Activated CD4-positive, alpha-beta T cell treated with anti-CD3 and anti-CD28 coated beads, Interleukin-2, amount 50 U/mL, for 16 hours (primary cell): ENCODE results near the gene IFI27L2.

Experiments used
- DNase-seq: peaks from one replicate; pipeline ENCODE4 v3.0.0-alpha.2; 2020

IFI27L2 gene

GRCh38 chr14:94145902-94146527 lies 16.6 kb upstream of the IFI27L2 start:
- no peak for DNase-seq

- DNase-seq = no peak
Measured at GRCh38 chr14:94144765-94145164, 15.4 kb upstream of the IFI27L2 start.

GRCh38 chr14:94143711-94144110 lies 14.3 kb upstream of the IFI27L2 start:
- DNase-seq = no peak

- DNase-seq = no peak
Measured at GRCh38 chr14:94143239-94143638, 13.8 kb upstream of the IFI27L2 start.

- DNase-seq = no peak
Measured at GRCh38 chr14:94142836-94143235, 13.4 kb upstream of the IFI27L2 start.

GRCh38 chr14:94142247-94142646 lies 12.8 kb upstream of the IFI27L2 start:
- DNase-seq = no peak

GRCh38 chr14:94139421-94139820 lies 10.0 kb upstream of the IFI27L2 start:
- DNase-seq = no peak

- no peak for DNase-seq
Measured at GRCh38 chr14:94139006-94139405, 9.6 kb upstream of the IFI27L2 start.

GRCh38 chr14:94138251-94138650 lies 8.8 kb upstream of the IFI27L2 start:
- DNase-seq = no peak

GRCh38 chr14:94136575-94137331 lies 7.3 kb upstream of the IFI27L2 start:
- peak; percentile 88 for DNase-seq

GRCh38 chr14:94135476-94135875 lies 6.1 kb upstream of the IFI27L2 start:
- DNase-seq = no peak

- DNase-seq = peak; percentile 79
Measured at GRCh38 chr14:94132285-94132887, 3.0 kb upstream of the IFI27L2 start.

- DNase-seq = peak; percentile 28
Measured at GRCh38 chr14:94129758-94130414, 482 bp upstream of the IFI27L2 start.

GRCh38 chr14:94128216-94128839 lies 1.1 kb downstream of the IFI27L2 start:
- no peak for DNase-seq

GRCh38 chr14:94127330-94127729 lies 2.1 kb downstream of the IFI27L2 start:
- no peak for DNase-seq

GRCh38 chr14:94126800-94127199 lies 2.6 kb downstream of the IFI27L2 start:
- no peak for DNase-seq

- no peak for DNase-seq
Measured at GRCh38 chr14:94126419-94126677, 3.1 kb downstream of the IFI27L2 start.

- DNase-seq = no peak
Measured at GRCh38 chr14:94125659-94126418, 3.6 kb downstream of the IFI27L2 start.

GRCh38 chr14:94124582-94125377 lies 4.6 kb downstream of the IFI27L2 start:
- DNase-seq = no peak

- DNase-seq = no peak
Measured at GRCh38 chr14:94123868-94124267, 5.5 kb downstream of the IFI27L2 start.

- DNase-seq = no peak
Measured at GRCh38 chr14:94123296-94123695, 6.1 kb downstream of the IFI27L2 start.

- no peak for DNase-seq
Measured at GRCh38 chr14:94122438-94122837, 7.0 kb downstream of the IFI27L2 start.
